Measurements from ENCODE around the gene AMZ2.
"Not testable (repeated sequence)": the region's sequence is repeated elsewhere in the genome, so short reads cannot be mapped to it uniquely, and the experiment has no call there.

The AMZ2 gene

DNA sequence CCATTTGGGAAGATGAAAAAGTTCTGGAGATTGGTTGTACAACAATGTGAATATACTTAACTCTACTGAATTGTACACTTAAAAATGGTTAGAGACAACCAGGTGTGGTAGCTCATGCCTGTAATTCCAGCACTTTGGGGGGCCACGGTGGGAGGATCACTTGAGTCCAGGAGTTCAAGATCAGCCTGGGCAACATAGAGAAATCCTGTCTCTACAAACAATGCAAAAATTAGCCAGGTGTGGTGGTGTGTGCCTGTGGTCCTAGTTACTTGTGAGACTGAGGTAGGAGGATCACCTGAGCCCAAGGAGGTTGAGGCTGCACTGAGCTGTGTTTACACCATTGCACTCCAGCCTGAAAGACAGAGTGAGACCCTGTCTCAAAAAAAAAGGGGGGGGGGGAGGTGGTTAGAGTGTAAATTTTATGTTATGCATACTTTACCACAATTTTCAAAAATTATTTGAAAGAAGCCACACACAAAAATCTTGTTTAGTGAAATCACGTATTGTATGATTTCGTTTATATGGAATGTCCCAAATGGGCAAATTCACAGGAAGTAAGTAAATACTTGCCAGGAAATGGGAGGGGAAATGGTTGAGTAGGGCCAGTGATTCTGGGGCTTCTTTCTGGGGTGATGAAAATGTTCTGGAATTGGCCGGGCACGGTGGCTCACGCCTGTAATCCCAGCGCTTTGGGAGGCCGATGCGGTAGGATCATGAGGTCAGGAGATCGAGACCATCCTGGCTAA, 37.1 kb upstream of the AMZ2 start:
- Histone ChIP-seq H3K4me1 (ENCODE audit: insufficient read depth, low read length) (peaks cover 5% of the 10 kb centered on the region; the same call in 1 of the 2 replicates), H3K9me3 (ENCODE audit: control insufficient read depth, insufficient read depth, low read length) (no peaks in the 10 kb centered on the region), H3K36me3 (ENCODE audit: insufficient read depth, low read length) (no peaks in the 10 kb centered on the region), H3K9ac (ENCODE audit: low read depth, low read length) (no peak overlapping the region)

DNA sequence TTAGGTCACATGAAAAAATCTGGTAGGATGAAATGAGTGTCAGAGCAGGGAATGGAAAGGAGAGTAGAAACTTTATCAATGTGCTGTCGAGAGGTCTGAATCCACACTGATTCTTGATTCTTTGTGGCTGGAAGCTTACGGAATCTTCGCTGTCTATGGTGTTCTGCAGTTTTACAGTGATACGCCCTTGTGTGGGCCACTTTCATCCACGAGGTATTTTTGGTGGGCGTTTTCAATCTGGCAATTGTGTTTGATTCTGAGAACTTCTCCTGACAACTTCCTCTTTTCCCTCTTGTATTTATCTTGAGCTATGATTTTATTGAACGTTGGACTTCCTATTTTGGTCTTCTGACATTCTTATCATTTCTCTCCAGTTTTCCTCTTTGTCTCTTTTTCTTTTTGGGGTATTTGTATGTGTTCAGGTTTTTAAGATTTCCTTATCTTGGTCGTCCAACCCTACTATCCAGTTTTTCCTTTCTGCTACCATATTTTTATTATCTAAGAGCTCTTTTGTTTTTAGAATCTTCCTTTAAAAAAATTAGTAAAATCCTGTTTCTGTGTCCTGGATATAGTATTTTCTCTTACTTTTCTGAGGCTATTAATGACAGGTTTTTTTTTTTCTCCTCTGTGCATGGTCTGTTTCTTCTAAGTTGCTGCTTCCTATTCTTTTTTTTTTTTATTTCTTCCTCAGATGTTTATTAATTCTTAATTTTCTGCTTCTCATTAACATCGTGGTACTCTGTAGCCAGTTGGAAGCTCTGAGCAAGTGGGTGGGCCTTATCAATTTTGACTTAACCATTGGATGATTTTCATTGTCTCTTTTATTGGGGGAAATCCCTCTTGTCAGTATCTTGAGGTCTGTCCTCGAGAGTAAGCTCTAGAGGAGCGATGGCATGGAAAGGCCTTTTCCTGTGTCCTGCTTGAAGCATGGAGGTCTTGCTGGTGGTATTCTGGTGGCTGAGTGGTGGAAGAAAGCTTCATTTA, 34.1 kb upstream of the AMZ2 start:
- H3K9me3 ChIP-seq (ENCODE audit: control insufficient read depth, insufficient read depth, low read length); H3K9ac ChIP-seq (ENCODE audit: low read depth, low read length); H3K4me1 ChIP-seq (ENCODE audit: insufficient read depth, low read length); H3K36me3 ChIP-seq (ENCODE audit: insufficient read depth, low read length): not testable (repeated sequence)

DNA sequence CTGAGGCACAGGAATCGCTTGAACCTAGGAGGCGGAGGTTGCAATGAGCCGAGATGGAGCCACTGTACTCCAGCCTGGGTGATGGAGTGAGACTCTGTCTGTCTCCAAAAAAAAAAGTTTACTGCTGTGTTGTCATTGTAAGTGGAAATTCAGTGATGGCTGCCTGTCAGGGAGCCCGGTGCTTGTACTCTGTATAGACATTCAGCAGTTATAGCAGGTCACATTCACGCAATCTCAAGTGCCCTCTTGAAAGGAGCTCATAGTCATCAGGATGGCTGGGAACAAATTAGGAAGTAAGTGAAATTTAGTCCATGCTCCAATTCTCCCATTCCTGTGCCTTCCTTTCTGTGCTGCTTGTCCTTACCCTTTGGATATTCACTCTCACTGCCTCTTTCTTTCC, 32.4 kb upstream of the AMZ2 start:
- not testable (repeated sequence) for H3K36me3 ChIP-seq (ENCODE audit: insufficient read depth, low read length); H3K9me3 ChIP-seq (ENCODE audit: control insufficient read depth, insufficient read depth, low read length); H3K9ac ChIP-seq (ENCODE audit: low read depth, low read length); H3K4me1 ChIP-seq (ENCODE audit: insufficient read depth, low read length)

DNA sequence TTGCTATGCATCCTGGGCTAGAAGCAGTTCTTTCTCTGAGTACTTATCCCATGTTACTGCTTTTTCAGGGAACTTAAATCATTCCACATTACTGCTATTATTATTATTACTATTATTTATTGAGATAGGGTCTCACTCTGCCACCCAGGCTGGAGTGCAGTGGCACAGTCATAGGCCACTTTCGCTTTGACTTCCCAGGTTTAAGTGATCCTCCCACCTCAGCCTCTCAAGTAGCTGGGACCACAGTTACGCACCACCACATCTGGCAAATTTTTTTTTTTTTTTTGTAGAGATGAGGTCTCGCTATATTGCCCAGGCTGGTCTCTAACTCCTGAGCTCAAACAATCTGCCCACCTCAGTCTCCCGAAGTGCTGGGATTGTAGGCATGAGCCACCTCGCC, 28.4 kb upstream of the AMZ2 start:
- not testable (repeated sequence) for H3K9ac ChIP-seq (ENCODE audit: low read depth, low read length); H3K9me3 ChIP-seq (ENCODE audit: control insufficient read depth, insufficient read depth, low read length); H3K4me1 ChIP-seq (ENCODE audit: insufficient read depth, low read length); H3K36me3 ChIP-seq (ENCODE audit: insufficient read depth, low read length)

DNA sequence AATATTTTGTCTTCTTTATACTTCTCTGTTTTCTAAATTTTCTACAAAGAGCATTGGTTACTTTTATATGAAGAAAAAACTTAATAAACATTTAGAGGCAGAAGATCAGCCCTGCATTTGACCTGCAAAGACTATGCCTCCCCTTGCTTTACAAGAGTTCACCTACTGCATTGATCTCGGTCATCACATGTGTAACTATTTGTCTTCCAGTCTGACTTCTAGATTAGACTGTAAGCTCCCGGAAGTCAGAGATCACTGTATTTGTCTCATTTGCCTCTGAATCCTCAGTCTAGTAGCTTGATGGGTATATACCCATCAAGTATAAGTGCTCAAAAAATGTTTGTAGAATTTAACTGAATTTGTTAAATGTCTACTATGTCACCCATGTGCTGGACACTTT, 27.7 kb upstream of the AMZ2 start:
- H3K4me1 ChIP-seq (ENCODE audit: insufficient read depth, low read length); H3K9ac ChIP-seq (ENCODE audit: low read depth, low read length); H3K9me3 ChIP-seq (ENCODE audit: control insufficient read depth, insufficient read depth, low read length); H3K36me3 ChIP-seq (ENCODE audit: insufficient read depth, low read length): not testable (repeated sequence)

DNA sequence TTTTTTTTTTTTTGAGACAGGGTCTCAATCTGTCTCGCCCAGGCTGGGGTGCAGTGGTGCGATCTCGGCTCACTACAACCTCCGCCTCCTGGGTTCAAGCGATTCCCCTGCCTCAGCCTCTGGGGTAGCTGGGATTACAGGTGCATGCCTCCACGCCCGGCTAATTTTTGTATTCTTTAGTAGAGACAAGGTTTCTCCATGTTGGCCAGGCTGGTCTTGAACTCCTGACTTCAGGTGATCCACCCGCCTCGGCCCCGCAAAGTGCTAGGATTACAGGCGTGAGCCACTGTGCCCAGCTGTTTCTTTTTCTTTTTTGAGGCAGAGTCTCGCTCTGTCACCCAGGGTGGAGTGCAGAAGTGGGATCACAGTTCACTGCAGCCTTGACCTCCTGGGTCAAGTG, 27.1 kb upstream of the AMZ2 start:
- not testable (repeated sequence) for H3K4me1 ChIP-seq (ENCODE audit: insufficient read depth, low read length)

DNA sequence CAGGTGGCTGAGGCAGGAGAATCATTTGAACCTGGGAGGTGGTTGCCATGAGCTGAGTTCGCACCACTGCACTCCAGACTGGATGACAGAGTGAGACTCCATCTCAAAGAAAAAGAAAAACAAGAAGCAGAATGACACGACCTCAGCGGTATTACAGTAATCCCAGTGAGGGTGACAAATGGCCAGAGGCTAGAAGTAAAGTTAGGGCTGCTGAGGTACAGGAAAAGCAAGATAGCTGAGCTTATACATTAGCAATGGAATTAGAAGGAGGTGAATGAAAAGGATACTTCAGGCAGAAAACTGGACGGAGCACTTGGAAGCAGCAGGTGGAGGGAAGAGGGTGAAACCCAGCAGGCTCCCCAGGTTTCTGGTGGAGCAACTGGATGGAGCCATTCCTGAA, 26.1 kb upstream of the AMZ2 start:
- H3K36me3 ChIP-seq (ENCODE audit: insufficient read depth, low read length): no peaks in the 10 kb centered on the region
- H3K4me1 ChIP-seq (ENCODE audit: insufficient read depth, low read length): peaks cover 5% of the 10 kb centered on the region; the same call in 1 of the 2 replicates
- no peaks in the 10 kb centered on the region for H3K9me3 ChIP-seq (ENCODE audit: control insufficient read depth, insufficient read depth, low read length)
- no peak overlapping the region for H3K9ac ChIP-seq (ENCODE audit: low read depth, low read length)

More for the DNA sequence above, 27.1 kb upstream of the AMZ2 start:
- H3K9me3 ChIP-seq (ENCODE audit: control insufficient read depth, insufficient read depth, low read length); H3K9ac ChIP-seq (ENCODE audit: low read depth, low read length); H3K36me3 ChIP-seq (ENCODE audit: insufficient read depth, low read length): not testable (repeated sequence)

DNA sequence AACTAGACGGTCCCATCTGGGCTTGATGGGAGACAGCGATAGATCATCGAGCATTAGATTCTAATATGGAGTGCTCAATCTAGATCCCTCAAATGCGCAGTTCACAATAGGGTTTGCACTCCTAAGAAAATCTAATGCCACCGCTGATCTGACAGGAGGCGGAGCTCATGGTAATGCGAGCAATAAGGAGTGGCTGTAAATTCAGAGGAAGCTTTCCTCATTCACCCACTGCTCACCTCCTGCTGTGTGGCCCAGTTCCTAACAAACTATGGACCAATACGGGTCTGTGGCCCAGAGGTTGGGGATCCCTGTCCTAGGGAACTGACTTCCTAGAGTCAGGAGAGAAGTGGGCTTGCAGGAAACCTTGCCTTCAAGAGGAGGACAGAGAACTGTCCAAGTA, 25.2 kb upstream of the AMZ2 start:
- Histone ChIP-seq H3K9ac (ENCODE audit: low read depth, low read length) (no peak overlapping the region), H3K4me1 (ENCODE audit: insufficient read depth, low read length) (peaks cover 5% of the 10 kb centered on the region; the same call in 1 of the 2 replicates), H3K36me3 (ENCODE audit: insufficient read depth, low read length) (no peaks in the 10 kb centered on the region), H3K9me3 (ENCODE audit: control insufficient read depth, insufficient read depth, low read length) (no peaks in the 10 kb centered on the region)

DNA sequence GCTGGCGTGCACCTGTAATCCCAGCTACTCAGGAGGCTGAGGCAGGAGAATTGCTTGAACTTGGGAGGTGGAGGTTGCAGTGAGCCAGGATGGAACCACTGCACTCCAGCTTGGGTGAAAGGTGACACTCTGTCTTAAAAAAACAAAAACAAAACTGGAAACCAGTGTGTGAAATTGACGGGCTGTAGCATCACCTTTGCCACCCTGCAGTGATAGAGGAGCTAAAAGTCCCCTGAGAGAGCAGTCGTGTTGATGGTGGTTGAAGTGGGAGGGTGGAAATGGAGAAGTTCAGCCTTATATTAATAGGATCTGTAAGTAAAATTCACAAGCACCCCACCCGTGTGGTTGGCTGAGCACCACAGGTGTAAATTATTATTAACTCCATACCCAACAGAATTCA, 22.8 kb upstream of the AMZ2 start:
- not testable (repeated sequence) for H3K9me3 ChIP-seq (ENCODE audit: control insufficient read depth, insufficient read depth, low read length); H3K9ac ChIP-seq (ENCODE audit: low read depth, low read length); H3K4me1 ChIP-seq (ENCODE audit: insufficient read depth, low read length); H3K36me3 ChIP-seq (ENCODE audit: insufficient read depth, low read length)

DNA sequence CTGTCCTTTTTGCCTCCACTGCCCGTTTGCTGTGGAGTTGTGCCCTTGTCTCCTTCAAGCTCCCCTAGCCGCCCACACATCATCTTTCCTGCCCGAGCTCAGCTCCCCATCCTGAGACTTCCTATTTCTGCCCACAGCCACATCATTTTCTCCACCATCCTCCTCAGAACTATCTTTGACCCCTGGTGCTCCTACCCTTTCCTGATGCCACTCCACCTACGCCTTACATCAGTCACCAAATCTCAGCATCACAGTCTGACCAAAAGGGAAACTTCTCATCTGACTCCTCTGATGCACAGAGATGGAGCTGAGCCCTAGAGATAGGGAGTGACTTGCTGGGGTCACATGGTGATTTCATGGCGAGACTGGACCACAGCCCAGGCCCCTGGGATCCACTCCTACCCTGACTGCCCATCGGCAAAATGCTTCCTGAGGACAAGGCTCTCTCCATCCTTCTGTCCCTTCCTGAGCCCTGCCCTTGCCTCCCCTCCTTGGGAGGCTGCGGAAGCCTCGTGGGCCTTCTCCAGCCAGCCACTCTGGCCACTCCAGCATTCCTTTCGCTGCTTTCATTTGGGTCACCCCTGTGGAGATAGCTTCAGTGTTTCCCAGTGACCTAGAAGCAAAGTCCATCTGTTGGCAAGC, 19.7 kb upstream of the AMZ2 start:
- H3K9ac ChIP-seq (ENCODE audit: low read depth, low read length); H3K4me1 ChIP-seq (ENCODE audit: insufficient read depth, low read length); H3K9me3 ChIP-seq (ENCODE audit: control insufficient read depth, insufficient read depth, low read length); H3K36me3 ChIP-seq (ENCODE audit: insufficient read depth, low read length): not testable (repeated sequence)

DNA sequence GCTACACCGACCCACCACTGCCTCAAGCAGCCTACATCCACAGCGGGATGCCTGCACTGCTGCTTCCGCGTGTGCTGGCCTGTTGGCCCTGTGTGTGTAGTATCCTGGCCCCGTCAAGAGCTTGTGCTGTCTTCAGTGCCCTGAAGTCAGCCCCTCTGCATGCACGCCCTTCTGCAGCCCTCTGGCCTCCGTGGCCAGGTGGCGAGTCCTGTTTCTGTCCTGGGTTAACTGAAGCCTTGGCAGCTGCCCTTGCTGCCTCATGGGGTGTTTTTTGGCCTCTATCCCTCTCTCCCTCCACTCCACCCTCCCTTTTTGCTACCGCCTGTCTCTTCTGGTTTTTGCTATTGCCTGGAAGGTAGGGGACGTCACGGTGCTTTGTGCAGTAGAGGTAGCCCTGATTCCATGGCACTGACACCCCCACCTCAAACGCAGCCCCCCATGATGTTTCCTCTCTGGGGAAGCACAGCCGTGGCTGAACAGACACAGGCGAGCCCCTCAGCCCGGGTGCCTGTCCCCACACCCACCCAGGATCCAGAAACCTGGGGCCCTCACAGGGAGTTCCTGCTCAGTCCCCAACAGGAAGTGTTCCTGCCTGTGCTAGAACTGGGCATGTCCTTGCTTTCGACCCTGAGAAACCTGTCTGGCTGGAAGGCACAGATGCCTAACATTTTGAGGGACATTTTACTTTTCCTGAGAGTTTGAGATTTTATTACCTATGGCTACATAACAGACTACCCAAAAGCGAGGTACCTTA, 18.8 kb upstream of the AMZ2 start:
- H3K9me3 ChIP-seq (ENCODE audit: control insufficient read depth, insufficient read depth, low read length): no peaks in the 10 kb centered on the region
- H3K36me3 ChIP-seq (ENCODE audit: insufficient read depth, low read length): no peaks in the 10 kb centered on the region
- no peak overlapping the region for H3K9ac ChIP-seq (ENCODE audit: low read depth, low read length)
- no peaks in the 10 kb centered on the region; the same call in 1 of the 2 replicates for H3K4me1 ChIP-seq (ENCODE audit: insufficient read depth, low read length)

DNA sequence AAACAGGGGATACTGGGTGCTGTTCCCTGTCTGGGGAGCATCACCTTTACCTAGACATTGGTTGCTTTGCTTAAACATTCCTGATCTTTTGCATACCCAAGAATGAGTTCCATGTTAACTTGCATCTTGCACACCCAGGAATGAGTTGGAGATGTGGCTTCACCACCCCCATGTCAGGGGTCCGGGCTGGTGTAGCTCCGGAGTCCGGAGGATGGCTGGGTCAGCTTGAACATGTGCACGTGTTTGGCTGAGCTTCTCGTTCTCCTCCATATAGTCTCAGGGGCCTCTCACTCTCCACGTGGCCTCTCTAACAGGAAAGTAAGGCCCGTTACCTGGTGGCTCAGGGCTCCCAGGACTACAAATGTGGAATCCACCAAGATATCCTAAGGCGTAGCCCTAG, 18.2 kb upstream of the AMZ2 start:
- Histone ChIP-seq H3K4me1 (ENCODE audit: insufficient read depth, low read length) (no peaks in the 10 kb centered on the region; the same call in 1 of the 2 replicates), H3K36me3 (ENCODE audit: insufficient read depth, low read length) (no peaks in the 10 kb centered on the region), H3K9ac (ENCODE audit: low read depth, low read length) (no peak overlapping the region)

DNA sequence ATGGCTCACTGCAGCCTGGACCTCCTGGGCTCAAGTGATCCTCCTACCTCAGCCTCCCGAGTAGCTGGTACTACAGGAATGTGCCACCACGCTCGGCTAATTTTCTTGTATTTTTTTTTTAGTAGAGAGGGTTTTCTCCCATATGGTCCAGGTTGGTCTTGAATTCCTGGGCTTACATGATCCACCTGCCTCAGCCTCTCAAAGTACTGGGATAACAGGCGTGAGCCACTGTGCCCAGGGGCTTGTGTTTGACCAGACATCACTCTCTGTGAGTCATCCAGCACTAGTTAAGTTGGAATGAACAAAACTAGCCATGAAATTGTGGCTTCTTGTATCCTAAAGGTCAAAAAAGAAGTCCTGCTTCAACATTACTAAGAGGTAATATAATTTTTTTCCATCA, 16.7 kb upstream of the AMZ2 start:
- not testable (repeated sequence) for H3K4me1 ChIP-seq (ENCODE audit: insufficient read depth, low read length)

More for the DNA sequence above, 18.2 kb upstream of the AMZ2 start:
- no peaks in the 10 kb centered on the region for H3K9me3 ChIP-seq (ENCODE audit: control insufficient read depth, insufficient read depth, low read length)

DNA sequence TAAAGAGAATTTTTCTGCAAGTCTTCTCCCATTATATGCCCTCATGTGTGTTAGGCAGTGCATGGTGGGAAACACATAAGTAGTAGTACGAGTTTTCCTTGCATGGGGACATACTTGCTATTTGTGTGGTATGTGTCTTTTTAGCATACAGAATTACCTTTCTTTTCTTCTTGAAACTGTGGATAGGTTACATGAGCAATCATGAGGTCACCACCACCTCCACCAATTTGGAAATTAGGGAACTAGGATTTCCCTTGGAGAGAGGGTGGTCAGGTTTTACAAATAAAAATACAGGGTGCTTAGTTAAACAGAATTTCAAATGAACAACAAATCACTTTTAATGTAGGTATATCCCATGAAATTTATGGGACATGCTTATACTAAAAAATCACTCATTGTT, 16.3 kb upstream of the AMZ2 start:
- H3K4me1 ChIP-seq (ENCODE audit: insufficient read depth, low read length): no peaks in the 10 kb centered on the region; the same call in 1 of the 2 replicates

More for the DNA sequence above, 16.7 kb upstream of the AMZ2 start:
- H3K9me3 ChIP-seq (ENCODE audit: control insufficient read depth, insufficient read depth, low read length); H3K36me3 ChIP-seq (ENCODE audit: insufficient read depth, low read length); H3K9ac ChIP-seq (ENCODE audit: low read depth, low read length): not testable (repeated sequence)

More for the DNA sequence above, 16.3 kb upstream of the AMZ2 start:
- Histone ChIP-seq H3K36me3 (ENCODE audit: insufficient read depth, low read length) (no peaks in the 10 kb centered on the region), H3K9ac (ENCODE audit: low read depth, low read length) (no peak overlapping the region), H3K9me3 (ENCODE audit: control insufficient read depth, insufficient read depth, low read length) (no peaks in the 10 kb centered on the region)
